Muscle of back (tissue), 11 donors: Measurements from ENCODE around the gene ARGLU1. TPM values are rescaled to one million over a fixed set of nuclear protein-coding genes. Genes with fewer than 3 reads are reported as not detected.

Source experiments
- DNase-seq, 3 donors: peaks; one replicate each; pipeline versions ENCODE4 v3.0.0 to v3.0.0-alpha.2; 2013
- polyA plus RNA-seq, 10 donors: library from polyadenylated mRNA; unstranded; fragments of 120-200 nt; gene quantifications; one replicate each; pipeline ENCODE4 v1.2.1, GENCODE V29; 2013; ENCODE audit not compliant: insufficient read length in 10 of 10

The ARGLU1 gene
- polyA plus RNA-seq, 10 donors, result 103 to 168 (median 132) TPM

GRCh38 chr13:106503730-106504453, 64.0 kb downstream of the ARGLU1 start:
- no peak for DNase-seq

DNA sequence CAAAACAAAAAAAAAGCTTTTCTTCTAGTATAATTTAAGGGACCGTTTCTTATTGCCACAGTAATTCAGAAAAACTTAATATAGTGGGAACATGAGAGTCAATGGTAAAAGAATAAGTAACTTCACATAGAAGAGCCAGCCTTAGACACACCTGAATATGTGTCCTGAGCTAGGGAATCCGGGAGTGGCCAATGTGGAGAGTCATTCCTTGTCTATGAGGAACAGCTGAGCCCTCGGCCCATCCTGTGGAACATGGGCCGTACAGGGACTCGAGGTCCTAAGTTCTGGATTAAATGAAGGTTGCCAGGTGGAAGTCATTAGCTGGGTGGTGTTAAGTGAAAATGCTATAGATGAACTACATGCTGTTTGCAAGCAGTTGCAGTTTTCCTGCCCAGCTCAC, 64.7 kb downstream of the ARGLU1 start:
- no peak for DNase-seq

DNA sequence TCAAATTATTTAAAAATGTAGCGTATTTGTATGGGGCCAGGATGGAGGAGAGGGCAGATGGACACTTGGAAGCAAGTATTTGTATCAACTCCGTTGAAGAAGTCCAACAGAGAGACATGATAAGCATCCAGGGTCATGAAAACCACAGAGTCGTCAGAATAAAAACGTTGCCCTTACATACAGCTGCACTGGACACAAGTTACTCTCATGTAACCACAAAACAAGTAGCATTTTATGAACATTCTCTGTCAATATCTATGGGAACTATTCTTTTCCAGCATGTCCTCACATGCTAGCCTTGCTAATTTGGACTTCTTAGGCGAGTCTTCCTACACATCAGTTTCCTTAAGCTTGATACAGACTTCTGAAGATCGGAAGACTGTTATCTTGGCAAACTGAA, 67.5 kb downstream of the ARGLU1 start:
- DNase-seq, result no peak

DNA sequence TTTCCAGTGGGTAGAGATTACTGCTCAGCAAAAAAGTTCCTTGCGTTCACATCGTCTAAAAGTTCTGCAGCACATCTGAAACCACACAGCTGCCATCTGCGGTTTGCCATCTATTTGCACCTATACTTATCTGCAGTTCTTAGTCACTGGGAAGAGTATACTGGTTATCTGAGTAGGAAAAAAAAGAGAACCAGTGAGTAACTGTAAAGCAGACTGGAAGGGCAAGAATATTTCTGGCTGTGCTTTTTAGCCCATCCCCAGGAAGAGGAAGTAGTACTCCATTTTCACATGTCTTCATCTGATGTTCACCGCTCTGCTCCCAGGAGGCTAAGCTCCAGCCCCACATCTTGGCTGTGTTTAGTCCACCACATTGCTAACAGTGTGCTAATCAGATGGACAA, 68.0 kb downstream of the ARGLU1 start:
- DNase-seq, result no peak

- DNase-seq, result no peak
These were observed 68.8 kb downstream of the ARGLU1 start for GRCh38 chr13:106499113-106499512.

GRCh38 chr13:106498571-106498970, 69.4 kb downstream of the ARGLU1 start:
- no peak for DNase-seq

DNA sequence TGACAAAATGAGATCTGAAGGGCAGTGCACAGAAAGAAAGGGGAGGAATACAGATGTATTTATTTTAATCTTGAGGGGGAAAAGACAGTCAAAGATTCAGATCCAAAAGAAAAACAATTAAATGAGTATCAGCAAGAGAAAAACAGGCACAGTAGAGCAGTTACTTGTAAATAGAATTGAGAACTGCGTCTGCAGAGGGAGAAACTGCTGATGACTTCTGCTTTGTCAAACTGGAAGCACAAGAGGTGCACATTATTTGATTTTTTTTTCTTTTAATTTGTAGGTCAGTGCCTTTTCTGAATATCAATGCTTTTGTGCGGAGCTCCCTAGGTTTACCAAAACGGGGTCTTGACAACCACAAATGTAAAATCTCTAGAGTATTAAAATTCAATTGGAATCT, 69.8 kb downstream of the ARGLU1 start:
- no peak for DNase-seq

- no peak for DNase-seq
These were observed 70.9 kb downstream of the ARGLU1 start for GRCh38 chr13:106497079-106497478.

GRCh38 chr13:106496072-106496997, 71.6 kb downstream of the ARGLU1 start:
- peak in 1 of 3 donors; percentile 58 for DNase-seq

GRCh38 chr13:106494936-106495335, 73.0 kb downstream of the ARGLU1 start:
- DNase-seq, result no peak

GRCh38 chr13:106494506-106494905, 73.4 kb downstream of the ARGLU1 start:
- no peak for DNase-seq

- DNase-seq, result no peak
These were observed 74.3 kb downstream of the ARGLU1 start for GRCh38 chr13:106493533-106494220.

DNA sequence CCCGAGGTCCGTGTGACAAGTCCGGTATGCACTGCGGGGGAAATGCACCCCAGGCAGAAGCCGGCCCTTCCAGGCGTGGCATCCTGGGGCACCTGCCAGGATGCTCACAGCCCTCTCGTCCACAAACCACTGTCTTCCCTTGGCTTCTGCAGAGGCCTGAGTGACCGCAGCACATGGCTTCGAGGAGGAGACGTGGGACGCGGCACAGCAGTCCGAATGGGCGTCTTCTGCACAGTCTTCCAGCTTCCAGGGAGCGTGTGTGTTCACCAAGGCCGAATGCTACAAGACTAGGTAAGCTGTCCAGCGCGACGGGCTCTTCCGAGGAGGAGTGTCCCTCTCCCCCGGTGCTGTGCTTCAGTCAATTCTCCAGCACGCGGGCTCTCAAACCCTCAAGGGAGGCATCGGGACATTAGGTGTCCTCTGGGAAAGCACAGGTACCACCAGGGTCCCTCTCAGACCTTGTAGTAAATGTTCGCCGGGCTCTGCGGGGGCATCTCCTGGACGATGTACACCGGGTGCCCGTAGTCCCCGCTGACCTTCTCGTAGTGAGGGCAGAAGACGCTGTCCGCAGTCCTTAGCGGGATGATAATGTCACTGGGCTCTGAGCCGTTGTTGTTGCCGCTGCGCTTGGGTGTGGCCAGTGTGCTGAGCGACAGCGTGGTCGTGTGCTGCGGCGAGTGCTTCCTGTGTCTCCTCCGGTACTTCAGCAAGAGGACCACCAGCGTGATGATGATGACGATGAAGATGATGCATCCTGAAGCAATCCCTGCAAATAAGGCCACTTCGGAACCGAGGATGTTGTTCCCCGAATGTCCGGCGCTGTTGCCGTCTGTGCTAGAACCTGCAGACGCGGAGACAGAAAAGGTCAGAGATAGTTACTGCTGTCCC, 75.1 kb downstream of the ARGLU1 start:
- DNase-seq, result no peak

- DNase-seq, result peak in 1 of 3 donors; percentile 61
These were observed 75.9 kb downstream of the ARGLU1 start for GRCh38 chr13:106491928-106492587.

Other genes with a start within 250 kb of the ARGLU1 start
- 10 to 100 TPM; 18.5 to 53.4 (median 23.1) TPM for gene EFNB2, start 32.5 kb downstream of the ARGLU1 start, polyA plus RNA-seq